SK-N-SH treated with all-trans-retinoic acid at 6 μM for 48 hours (cell line): ENCODE measurements around the gene PPP1R1A.

Source experiments
- ATAC-seq: fragments of 200-7000 bp; cut with Tn5 transposase; 3 replicates; pipeline ENCODE4 v1.9.1; 2020; ENCODE audit warnings: mild to moderate bottlenecking, moderate library complexity
- ARNTL ChIP-seq: fragments of 450-650 bp; formaldehyde crosslinking; IDR thresholded peaks from 2 replicates; pipeline ENCODE4 v1.5.0; 2020; ENCODE audit warnings: low read depth, mild to moderate bottlenecking, moderate library complexity, borderline replicate concordance
- BACH2 ChIP-seq: fragments of 250-450 bp; sonication (Bioruptor Pico); IDR thresholded peaks from 2 replicates; pipeline ENCODE4 v1.9.0; 2021; ENCODE audit warnings: mild to moderate bottlenecking, borderline replicate concordance
- CSDC2 ChIP-seq: fragments of 250-450 bp; sonication (Bioruptor Pico); IDR thresholded peaks from 2 replicates; pipeline ENCODE4 v1.5.0; 2020; ENCODE audit warnings: mild to moderate bottlenecking, moderate library complexity
- ESRRG ChIP-seq: fragments of 250-450 bp; sonication (Bioruptor Pico); IDR thresholded peaks from 2 replicates; pipeline ENCODE4 v1.6.1; 2021; ENCODE audit warnings: mild to moderate bottlenecking
- GLIS3 ChIP-seq: fragments of 250-450 bp; sonication (Bioruptor Pico); IDR thresholded peaks from 2 replicates; pipeline ENCODE4 v1.5.0; 2020; ENCODE audit warnings: mild to moderate bottlenecking, moderate library complexity
- ISL1 ChIP-seq: fragments of 250-450 bp; sonication (Bioruptor Pico); IDR thresholded peaks from 2 replicates; pipeline ENCODE4 v2.1.2; 2022; ENCODE audit warnings: mild to moderate bottlenecking, moderate library complexity
- OSR1 ChIP-seq: fragments of 250-450 bp; sonication (Bioruptor Pico); IDR thresholded peaks from 2 replicates; pipeline ENCODE4 v1.8.0; 2022; ENCODE audit warnings: moderate library complexity, mild to moderate bottlenecking, inconsistent platforms
- PPARA ChIP-seq: fragments of 250-450 bp; sonication (Bioruptor Pico); IDR thresholded peaks from 2 replicates; pipeline ENCODE4 v1.5.0; 2020; ENCODE audit warnings: mild to moderate bottlenecking, borderline replicate concordance
- RARB ChIP-seq: fragments of 250-450 bp; sonication (Bioruptor Pico); IDR thresholded peaks from 2 replicates; pipeline ENCODE4 v1.8.0; 2021; ENCODE audit warnings: mild to moderate bottlenecking, moderate library complexity
- SNAI2 ChIP-seq: fragments of 250-450 bp; sonication (Bioruptor Pico); IDR thresholded peaks from 2 replicates; pipeline ENCODE4 v1.5.0; 2020; ENCODE audit warnings: mild to moderate bottlenecking, moderate library complexity
- TCF4 ChIP-seq: fragments of 250-450 bp; sonication (Bioruptor Pico); IDR thresholded peaks from 2 replicates; pipeline ENCODE4 v1.8.0; 2021; ENCODE audit warnings: mild to moderate bottlenecking, moderate library complexity, borderline replicate concordance
- TOX ChIP-seq: fragments of 250-450 bp; sonication (Bioruptor Pico); IDR thresholded peaks from 2 replicates; pipeline ENCODE4 v1.8.0; 2021; ENCODE audit warnings: mild to moderate bottlenecking, moderate library complexity, borderline replicate concordance
- ZC3H10 ChIP-seq: fragments of 250-450 bp; sonication (Bioruptor Pico); IDR thresholded peaks from 2 replicates; pipeline ENCODE4 v1.5.1; 2021; ENCODE audit warnings: mild to moderate bottlenecking, moderate library complexity
- ZFP3 ChIP-seq: fragments of 250-450 bp; sonication (Bioruptor Pico); IDR thresholded peaks from 2 replicates; pipeline ENCODE4 v1.5.0; 2020; ENCODE audit warnings: mild to moderate bottlenecking, moderate library complexity
- ZFP30 ChIP-seq: fragments of 450-650 bp; formaldehyde crosslinking; IDR thresholded peaks from 2 replicates; pipeline ENCODE4 v1.5.0; 2022; ENCODE audit warnings: mild to moderate bottlenecking, moderate library complexity
- ZNF565 ChIP-seq: fragments of 450-650 bp; formaldehyde crosslinking; conservative IDR thresholded peaks from 2 replicates; pipeline ENCODE4 v1.5.0; 2020; ENCODE audit warnings: low read depth, mild to moderate bottlenecking, moderate library complexity
- ZNF70 ChIP-seq: fragments of 450-650 bp; formaldehyde crosslinking; IDR thresholded peaks from 2 replicates; pipeline ENCODE4 v1.5.0; 2020; ENCODE audit warnings: mild to moderate bottlenecking, moderate library complexity
- ZNF8 ChIP-seq: fragments of 450-650 bp; formaldehyde crosslinking; IDR thresholded peaks from 2 replicates; pipeline ENCODE4 v1.5.0; 2020; ENCODE audit warnings: mild to moderate bottlenecking, moderate library complexity
- TF ChIP-seq, protein P1 (sequence below): fragments of 250-450 bp; sonication (Bioruptor Pico); IDR thresholded peaks from 2 replicates; pipeline ENCODE4 v1.5.0; 2020; ENCODE audit warnings: mild to moderate bottlenecking, moderate library complexity
- TF ChIP-seq, protein P2 (sequence below): fragments of 250-450 bp; sonication (Bioruptor Pico); IDR thresholded peaks from 2 replicates; pipeline ENCODE4 v1.5.1; 2021; ENCODE audit warnings: mild to moderate bottlenecking, moderate library complexity
- TF ChIP-seq, protein P3 (sequence below): fragments of 250-450 bp; sonication (Bioruptor Pico); IDR thresholded peaks from 2 replicates; pipeline ENCODE4 v1.8.0; 2020; ENCODE audit warnings: mild to moderate bottlenecking, moderate library complexity, borderline replicate concordance
- TF ChIP-seq, protein P4 (sequence below): fragments of 250-450 bp; sonication (Bioruptor Pico); IDR thresholded peaks from 2 replicates; pipeline ENCODE4 v1.8.0; 2021; ENCODE audit warnings: low read depth, mild to moderate bottlenecking, moderate library complexity, borderline replicate concordance
- TF ChIP-seq, protein P5 (sequence below): fragments of 250-450 bp; sonication (Bioruptor Pico); IDR thresholded peaks from 2 replicates; pipeline ENCODE4 v1.5.1; 2020; ENCODE audit warnings: low read depth, mild to moderate bottlenecking, moderate library complexity

The PPP1R1A gene

DNA sequence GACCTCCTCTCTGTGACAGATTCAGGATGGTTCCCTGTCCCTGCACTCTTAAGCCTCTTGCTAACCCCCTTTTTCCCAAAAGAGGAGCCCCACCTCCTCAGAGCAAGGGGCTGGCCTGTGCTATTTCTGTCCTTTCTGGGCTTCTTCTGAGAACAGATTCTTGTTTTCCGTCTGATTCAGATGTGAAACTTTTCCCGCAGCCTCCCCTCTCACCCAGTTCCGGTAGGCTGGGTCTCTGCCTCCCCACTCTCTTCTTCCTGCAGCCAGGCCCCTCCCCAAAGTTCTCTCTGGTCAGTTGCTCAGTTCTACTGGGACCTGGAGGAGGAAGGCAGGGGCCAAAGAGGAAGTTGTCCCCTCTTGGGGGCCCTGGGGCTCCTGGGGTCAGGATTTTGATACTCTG is 27.3 kb downstream of the PPP1R1A start:
- TF ChIP-seq ZNF8 = no peak
- no peak for TF ChIP-seq ZFP30 (CRISPR knock-in tag)
- ATAC-seq = no peak

DNA sequence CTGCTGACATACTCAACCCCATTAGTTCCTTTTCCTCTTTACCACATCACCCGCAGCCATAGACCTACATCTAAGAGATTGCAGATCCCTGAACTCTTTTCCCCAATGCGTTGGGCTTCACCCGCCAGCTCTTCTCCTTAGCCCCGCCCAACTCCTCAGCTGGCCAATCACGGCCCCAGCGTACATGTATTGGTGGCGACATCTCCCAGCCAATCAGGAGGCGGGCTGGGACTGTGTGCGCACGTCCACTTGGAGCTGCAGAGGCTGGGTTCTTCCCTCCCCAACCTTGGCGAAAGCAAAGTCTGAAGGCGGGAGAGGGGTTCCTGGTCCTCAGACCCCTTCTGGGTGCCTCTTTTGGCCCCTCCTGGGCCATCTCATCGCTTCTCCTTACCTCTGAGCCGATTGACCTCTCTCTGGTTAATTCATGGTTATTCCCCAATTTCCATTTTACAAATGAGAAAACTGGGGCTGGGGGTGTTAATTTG is 28.0 kb downstream of the PPP1R1A start:
- TF ChIP-seq BACH2 (CRISPR knock-in tag) = no peak
- TF ChIP-seq, protein P1, sequence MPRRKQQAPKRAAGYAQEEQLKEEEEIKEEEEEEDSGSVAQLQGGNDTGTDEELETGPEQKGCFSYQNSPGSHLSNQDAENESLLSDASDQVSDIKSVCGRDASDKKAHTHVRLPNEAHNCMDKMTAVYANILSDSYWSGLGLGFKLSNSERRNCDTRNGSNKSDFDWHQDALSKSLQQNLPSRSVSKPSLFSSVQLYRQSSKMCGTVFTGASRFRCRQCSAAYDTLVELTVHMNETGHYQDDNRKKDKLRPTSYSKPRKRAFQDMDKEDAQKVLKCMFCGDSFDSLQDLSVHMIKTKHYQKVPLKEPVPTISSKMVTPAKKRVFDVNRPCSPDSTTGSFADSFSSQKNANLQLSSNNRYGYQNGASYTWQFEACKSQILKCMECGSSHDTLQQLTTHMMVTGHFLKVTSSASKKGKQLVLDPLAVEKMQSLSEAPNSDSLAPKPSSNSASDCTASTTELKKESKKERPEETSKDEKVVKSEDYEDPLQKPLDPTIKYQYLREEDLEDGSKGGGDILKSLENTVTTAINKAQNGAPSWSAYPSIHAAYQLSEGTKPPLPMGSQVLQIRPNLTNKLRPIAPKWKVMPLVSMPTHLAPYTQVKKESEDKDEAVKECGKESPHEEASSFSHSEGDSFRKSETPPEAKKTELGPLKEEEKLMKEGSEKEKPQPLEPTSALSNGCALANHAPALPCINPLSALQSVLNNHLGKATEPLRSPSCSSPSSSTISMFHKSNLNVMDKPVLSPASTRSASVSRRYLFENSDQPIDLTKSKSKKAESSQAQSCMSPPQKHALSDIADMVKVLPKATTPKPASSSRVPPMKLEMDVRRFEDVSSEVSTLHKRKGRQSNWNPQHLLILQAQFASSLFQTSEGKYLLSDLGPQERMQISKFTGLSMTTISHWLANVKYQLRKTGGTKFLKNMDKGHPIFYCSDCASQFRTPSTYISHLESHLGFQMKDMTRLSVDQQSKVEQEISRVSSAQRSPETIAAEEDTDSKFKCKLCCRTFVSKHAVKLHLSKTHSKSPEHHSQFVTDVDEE (CRISPR knock-in tag) = no peak
- no peak for TF ChIP-seq PPARA
- TF ChIP-seq, protein P2, sequence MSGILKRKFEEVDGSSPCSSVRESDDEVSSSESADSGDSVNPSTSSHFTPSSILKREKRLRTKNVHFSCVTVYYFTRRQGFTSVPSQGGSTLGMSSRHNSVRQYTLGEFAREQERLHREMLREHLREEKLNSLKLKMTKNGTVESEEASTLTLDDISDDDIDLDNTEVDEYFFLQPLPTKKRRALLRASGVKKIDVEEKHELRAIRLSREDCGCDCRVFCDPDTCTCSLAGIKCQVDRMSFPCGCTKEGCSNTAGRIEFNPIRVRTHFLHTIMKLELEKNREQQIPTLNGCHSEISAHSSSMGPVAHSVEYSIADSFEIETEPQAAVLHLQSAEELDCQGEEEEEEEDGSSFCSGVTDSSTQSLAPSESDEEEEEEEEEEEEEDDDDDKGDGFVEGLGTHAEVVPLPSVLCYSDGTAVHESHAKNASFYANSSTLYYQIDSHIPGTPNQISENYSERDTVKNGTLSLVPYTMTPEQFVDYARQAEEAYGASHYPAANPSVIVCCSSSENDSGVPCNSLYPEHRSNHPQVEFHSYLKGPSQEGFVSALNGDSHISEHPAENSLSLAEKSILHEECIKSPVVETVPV (CRISPR knock-in tag) = no peak
- no peak for TF ChIP-seq RARB (CRISPR knock-in tag)
- no peak for TF ChIP-seq TCF4 (CRISPR knock-in tag)
- TF ChIP-seq OSR1 (CRISPR knock-in tag) = no peak
- TF ChIP-seq TOX (CRISPR knock-in tag) = no peak
- no peak for TF ChIP-seq GLIS3
- no peak for TF ChIP-seq ZFP30 (CRISPR knock-in tag)
- no peak for TF ChIP-seq SNAI2 (CRISPR knock-in tag)
- TF ChIP-seq ZNF70 (CRISPR knock-in tag) = no peak
- TF ChIP-seq, protein P3, sequence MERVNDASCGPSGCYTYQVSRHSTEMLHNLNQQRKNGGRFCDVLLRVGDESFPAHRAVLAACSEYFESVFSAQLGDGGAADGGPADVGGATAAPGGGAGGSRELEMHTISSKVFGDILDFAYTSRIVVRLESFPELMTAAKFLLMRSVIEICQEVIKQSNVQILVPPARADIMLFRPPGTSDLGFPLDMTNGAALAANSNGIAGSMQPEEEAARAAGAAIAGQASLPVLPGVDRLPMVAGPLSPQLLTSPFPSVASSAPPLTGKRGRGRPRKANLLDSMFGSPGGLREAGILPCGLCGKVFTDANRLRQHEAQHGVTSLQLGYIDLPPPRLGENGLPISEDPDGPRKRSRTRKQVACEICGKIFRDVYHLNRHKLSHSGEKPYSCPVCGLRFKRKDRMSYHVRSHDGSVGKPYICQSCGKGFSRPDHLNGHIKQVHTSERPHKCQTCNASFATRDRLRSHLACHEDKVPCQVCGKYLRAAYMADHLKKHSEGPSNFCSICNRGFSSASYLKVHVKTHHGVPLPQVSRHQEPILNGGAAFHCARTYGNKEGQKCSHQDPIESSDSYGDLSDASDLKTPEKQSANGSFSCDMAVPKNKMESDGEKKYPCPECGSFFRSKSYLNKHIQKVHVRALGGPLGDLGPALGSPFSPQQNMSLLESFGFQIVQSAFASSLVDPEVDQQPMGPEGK (CRISPR knock-in tag) = no peak
- no peak for TF ChIP-seq CSDC2 (CRISPR knock-in tag)
- TF ChIP-seq, protein P4, sequence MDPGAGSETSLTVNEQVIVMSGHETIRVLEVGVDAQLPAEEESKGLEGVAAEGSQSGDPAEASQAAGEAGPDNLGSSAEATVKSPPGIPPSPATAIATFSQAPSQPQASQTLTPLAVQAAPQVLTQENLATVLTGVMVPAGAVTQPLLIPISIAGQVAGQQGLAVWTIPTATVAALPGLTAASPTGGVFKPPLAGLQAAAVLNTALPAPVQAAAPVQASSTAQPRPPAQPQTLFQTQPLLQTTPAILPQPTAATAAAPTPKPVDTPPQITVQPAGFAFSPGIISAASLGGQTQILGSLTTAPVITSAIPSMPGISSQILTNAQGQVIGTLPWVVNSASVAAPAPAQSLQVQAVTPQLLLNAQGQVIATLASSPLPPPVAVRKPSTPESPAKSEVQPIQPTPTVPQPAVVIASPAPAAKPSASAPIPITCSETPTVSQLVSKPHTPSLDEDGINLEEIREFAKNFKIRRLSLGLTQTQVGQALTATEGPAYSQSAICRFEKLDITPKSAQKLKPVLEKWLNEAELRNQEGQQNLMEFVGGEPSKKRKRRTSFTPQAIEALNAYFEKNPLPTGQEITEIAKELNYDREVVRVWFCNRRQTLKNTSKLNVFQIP (CRISPR knock-in tag) = no peak
- TF ChIP-seq ARNTL = no peak
- TF ChIP-seq ZFP3 = no peak
- TF ChIP-seq, protein P5, sequence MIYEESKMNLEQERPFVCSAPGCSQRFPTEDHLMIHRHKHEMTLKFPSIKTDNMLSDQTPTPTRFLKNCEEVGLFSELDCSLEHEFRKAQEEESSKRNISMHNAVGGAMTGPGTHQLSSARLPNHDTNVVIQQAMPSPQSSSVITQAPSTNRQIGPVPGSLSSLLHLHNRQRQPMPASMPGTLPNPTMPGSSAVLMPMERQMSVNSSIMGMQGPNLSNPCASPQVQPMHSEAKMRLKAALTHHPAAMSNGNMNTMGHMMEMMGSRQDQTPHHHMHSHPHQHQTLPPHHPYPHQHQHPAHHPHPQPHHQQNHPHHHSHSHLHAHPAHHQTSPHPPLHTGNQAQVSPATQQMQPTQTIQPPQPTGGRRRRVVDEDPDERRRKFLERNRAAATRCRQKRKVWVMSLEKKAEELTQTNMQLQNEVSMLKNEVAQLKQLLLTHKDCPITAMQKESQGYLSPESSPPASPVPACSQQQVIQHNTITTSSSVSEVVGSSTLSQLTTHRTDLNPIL (CRISPR knock-in tag) = no peak
- TF ChIP-seq ZNF565 = no peak
- TF ChIP-seq ESRRG (CRISPR knock-in tag) = no peak
- peak; percentile 99 for ATAC-seq

DNA sequence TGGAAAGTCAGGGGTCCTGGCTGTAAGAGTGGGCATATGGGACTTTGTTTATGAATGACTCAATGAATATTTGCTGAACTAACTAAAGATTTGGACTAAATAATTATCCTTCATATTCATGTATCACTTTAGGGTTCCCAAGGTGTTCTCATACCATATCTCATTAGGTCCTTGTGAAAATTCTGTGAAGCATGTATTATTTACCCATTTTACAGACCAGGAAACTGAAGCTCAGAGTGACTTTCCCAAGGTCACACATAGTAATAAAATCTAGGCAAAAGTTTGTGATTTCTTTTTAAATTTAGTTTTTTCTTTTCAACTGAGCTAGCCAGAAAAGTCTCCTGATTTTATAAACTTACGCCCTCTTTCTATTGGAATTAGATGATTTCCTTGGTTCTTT is 29.7 kb downstream of the PPP1R1A start:
- no peak for TF ChIP-seq TOX (CRISPR knock-in tag)
- no peak for TF ChIP-seq ZNF70 (CRISPR knock-in tag)
- TF ChIP-seq BACH2 (CRISPR knock-in tag) = no peak
- TF ChIP-seq ARNTL = no peak
- no peak for TF ChIP-seq OSR1 (CRISPR knock-in tag)
- no peak for TF ChIP-seq CSDC2 (CRISPR knock-in tag)
- no peak for TF ChIP-seq PPARA
- TF ChIP-seq GLIS3 = no peak
- TF ChIP-seq, protein P4 (CRISPR knock-in tag) = no peak
- TF ChIP-seq ZC3H10 (CRISPR knock-in tag) = no peak
- TF ChIP-seq ZNF8 = no peak
- TF ChIP-seq, protein P5 (CRISPR knock-in tag) = no peak
- no peak for TF ChIP-seq ZNF565
- TF ChIP-seq TCF4 (CRISPR knock-in tag) = no peak
- TF ChIP-seq ZFP30 (CRISPR knock-in tag) = no peak
- no peak for TF ChIP-seq ISL1 (CRISPR knock-in tag)
- no peak for ATAC-seq
